GM18858 (cell line): ENCODE data around the gene KDM4B.
"Not testable (repeated sequence)": the region's sequence is repeated elsewhere in the genome, so short reads cannot be mapped to it uniquely, and the experiment has no call there.

ENCODE experiments used
- ATAC-seq: cut with Tn5 transposase; IDR thresholded peaks from one replicate; pipeline ENCODE4 v1.9.1; 2021; ENCODE audit not compliant: unreplicated experiment

The KDM4B gene

GRCh38 chr19:5147074-5147977, 178.4 kb downstream of the KDM4B start:
- ATAC-seq: no peak

- no peak for ATAC-seq
Observed at GRCh38 chr19:5147978-5148793, 179.3 kb downstream of the KDM4B start.

GRCh38 chr19:5148794-5149190, 179.9 kb downstream of the KDM4B start:
- ATAC-seq: no peak

- no peak for ATAC-seq
Observed at GRCh38 chr19:5149508-5149907, 180.6 kb downstream of the KDM4B start.

- no peak for ATAC-seq
Observed at GRCh38 chr19:5149932-5150901, 181.3 kb downstream of the KDM4B start.

- ATAC-seq: no peak
Observed at GRCh38 chr19:5150902-5151741, 182.2 kb downstream of the KDM4B start.

GRCh38 chr19:5152013-5152763, 183.3 kb downstream of the KDM4B start:
- ATAC-seq: no peak

GRCh38 chr19:5152767-5153532, 184.0 kb downstream of the KDM4B start:
- ATAC-seq: no peak

- no peak for ATAC-seq
Observed at GRCh38 chr19:5153601-5154128, 184.8 kb downstream of the KDM4B start.

GRCh38 chr19:5154129-5154798, 185.4 kb downstream of the KDM4B start:
- no peak for ATAC-seq

- ATAC-seq: no peak
Observed at GRCh38 chr19:5154799-5155426, 186.0 kb downstream of the KDM4B start.

- no peak for ATAC-seq
Observed at GRCh38 chr19:5155586-5156210, 186.8 kb downstream of the KDM4B start.

GRCh38 chr19:5156231-5156986, 187.5 kb downstream of the KDM4B start:
- no peak for ATAC-seq

- no peak for ATAC-seq
Observed at GRCh38 chr19:5157186-5157585, 188.3 kb downstream of the KDM4B start.

- ATAC-seq: not testable (repeated sequence)
Observed at GRCh38 chr19:5158549-5159134, 189.7 kb downstream of the KDM4B start.
